Duodenal mucosa (tissue), 2 donors: ENCODE results near the gene CIAO2B.
"Not testable (repeated sequence)": the region's sequence is repeated elsewhere in the genome, so short reads cannot be mapped to it uniquely, and the experiment has no call there.

Source experiments
- H3K27ac ChIP-seq: one replicate; pipeline ENCODE4 v1.7.0; 2013; ENCODE audit warnings: low read depth, low read length
- H3K27me3 ChIP-seq, 2 donors: one replicate each; pipeline ENCODE4 v1.7.0; 2013; ENCODE audit warnings: low read length in 2 of 2, control low read depth in 1 of 2; ENCODE audit not compliant: insufficient read depth in 2 of 2, control insufficient read depth in 1 of 2
- H3K36me3 ChIP-seq, 2 donors: one replicate each; pipeline ENCODE4 v1.7.0; 2013; ENCODE audit warnings: low read length in 2 of 2, control low read depth in 1 of 2; ENCODE audit not compliant: insufficient read depth in 2 of 2, control insufficient read depth in 1 of 2
- H3K4me1 ChIP-seq, 2 donors: one replicate each; pipeline ENCODE4 v1.7.0; 2013; ENCODE audit warnings: low read length in 2 of 2, control low read depth in 1 of 2; ENCODE audit not compliant: insufficient read depth in 2 of 2, control insufficient read depth in 1 of 2
- H3K4me3 ChIP-seq, 2 donors: one replicate each; pipeline ENCODE4 v1.7.0; 2013; ENCODE audit warnings: low read length in 2 of 2, low read depth in 1 of 2
- H3K9ac ChIP-seq, 2 donors: one replicate each; pipeline ENCODE4 v1.7.0; 2013; ENCODE audit warnings: low read length in 2 of 2, low read depth in 1 of 2
- H3K9me3 ChIP-seq, 2 donors: one replicate each; pipeline ENCODE4 v1.7.0; 2013; ENCODE audit warnings: low read length in 2 of 2, control low read depth in 1 of 2; ENCODE audit not compliant: control insufficient read depth in 1 of 2

CIAO2B gene

DNA sequence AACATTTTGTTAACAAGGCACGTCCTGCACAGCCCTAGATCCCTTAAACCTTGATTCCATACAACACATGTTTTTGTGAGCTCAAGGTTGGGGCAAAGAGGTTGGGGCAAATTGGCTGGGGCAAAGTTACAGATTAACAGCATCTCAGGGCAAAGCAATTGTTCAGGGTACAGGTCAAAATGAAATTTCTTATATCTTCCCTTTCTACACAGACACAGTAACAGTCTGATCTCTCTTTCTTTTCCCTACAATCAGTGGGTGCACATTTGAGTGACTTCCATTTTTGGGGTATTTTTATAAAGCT is 21.9 kb upstream of the CIAO2B start:
- not testable (repeated sequence) for H3K9ac ChIP-seq, H3K36me3 ChIP-seq, H3K4me3 ChIP-seq, H3K9me3 ChIP-seq, H3K27me3 ChIP-seq, H3K27ac ChIP-seq
- H3K4me1 ChIP-seq: peaks cover 19 to 22% of the 10 kb centered on the region in 2 donors

DNA sequence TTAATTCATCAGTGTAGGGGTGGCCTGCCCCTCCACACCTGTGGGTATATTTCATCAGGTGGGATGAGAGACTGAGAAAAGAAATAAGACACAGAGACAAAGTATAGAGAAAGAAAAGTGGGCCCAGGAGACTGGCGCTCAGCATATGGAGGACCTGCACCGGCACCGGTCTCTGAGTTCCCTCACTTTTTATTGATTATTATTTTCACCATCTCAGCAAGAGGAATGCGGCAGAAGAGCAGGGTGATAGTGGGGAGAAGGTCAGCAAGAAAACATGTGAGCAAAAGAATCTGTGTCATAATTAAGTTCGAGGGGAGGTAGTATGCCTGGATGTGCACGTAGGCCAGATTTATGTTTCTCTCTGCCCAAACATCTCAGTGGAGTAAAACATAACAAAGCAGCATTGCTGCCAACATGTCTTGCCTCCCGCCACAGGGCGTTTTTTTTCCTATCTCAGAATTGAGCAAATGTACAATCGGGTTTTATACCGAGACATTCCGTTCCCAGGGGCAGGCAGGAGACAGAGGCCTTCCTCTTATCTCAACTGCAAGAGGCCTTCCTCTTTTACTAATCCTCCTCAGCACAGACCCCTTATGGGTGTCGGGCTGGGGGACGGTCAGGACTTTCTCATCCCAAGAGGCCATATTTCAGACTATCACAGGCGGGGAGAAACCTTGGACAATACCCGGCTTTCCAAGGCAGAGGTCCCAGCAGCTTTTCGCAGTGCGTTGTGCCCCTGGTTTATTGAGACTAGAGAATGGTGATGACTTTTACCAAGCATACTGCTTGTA is 21.4 kb upstream of the CIAO2B start:
- not testable (repeated sequence) for H3K36me3 ChIP-seq, H3K9me3 ChIP-seq, H3K4me3 ChIP-seq, H3K27ac ChIP-seq, H3K9ac ChIP-seq, H3K27me3 ChIP-seq
- peaks cover 19 to 22% of the 10 kb centered on the region in 2 donors for H3K4me1 ChIP-seq

DNA sequence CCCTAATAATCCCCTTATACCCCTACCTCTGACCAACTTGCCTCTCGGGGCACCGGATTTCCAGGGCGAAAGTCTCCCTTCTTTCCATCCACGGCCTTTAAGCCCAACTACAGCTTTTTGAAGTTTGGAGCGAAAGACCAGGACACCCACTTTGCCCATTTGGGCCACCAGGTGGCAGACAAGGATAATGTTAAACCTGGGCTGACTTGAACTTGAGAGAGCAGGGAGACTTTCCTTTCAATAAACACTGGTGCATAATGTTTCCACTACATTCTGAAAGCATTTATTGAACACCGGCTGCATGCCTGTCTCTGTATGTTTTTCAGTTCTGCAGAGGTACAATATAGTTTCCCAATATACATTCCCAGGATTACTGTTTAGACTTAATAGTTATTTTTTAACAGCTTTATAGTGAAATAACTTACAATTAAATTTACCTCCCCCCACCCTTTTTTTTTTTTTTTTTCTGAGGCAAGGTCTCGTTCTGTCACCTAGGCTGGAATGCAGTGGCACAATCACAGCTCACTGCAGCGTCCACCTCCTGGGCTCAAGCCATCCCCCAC is 20.0 kb upstream of the CIAO2B start:
- Histone ChIP-seq H3K9me3 (peaks cover 0 to 4% of the 10 kb centered on the region in 2 donors), H3K27ac (no peak overlapping the region), H3K27me3 (no peaks in the 10 kb centered on the region), H3K9ac (peak overlapping the region; percentile 27 to 54), H3K4me3 (peak overlapping the region in 1 of 2 donors; percentile 57), H3K36me3 (no peaks in the 10 kb centered on the region), H3K4me1 (peaks cover 20 to 24% of the 10 kb centered on the region in 2 donors)

DNA sequence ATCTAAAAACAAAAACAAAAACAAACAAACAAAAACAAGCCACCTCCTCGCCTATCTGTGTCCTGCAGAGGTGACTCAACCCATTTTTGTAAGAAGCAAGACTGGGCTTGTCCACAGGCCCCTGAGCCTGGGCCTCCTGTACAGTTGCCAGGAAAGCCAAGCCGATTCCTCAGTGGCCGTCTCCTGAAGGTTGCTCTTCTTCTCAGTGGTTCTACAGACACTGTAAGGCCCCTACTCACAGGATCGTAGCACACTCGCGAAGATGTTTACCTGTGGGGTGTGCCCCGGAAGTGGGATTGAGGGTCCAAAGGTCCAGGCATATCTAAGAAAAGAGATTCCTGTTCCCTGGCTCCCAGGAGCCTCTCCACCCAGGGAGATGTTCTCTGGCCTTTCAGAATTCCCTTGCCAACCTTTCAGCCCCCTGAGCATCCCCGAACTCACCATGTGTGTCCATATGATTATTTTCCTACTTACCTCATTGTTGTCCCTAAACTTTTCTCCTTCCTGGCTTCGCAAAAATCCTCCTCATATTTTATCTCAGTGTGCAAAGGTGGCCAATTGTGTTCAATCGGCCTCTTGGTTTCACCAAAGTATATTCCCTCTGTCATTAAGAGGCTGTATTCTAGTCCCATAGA is 19.4 kb upstream of the CIAO2B start:
- peak overlapping the region in 1 of 2 donors; percentile 57 for H3K4me3 ChIP-seq
- H3K27me3 ChIP-seq: no peaks in the 10 kb centered on the region
- H3K36me3 ChIP-seq: no peaks in the 10 kb centered on the region
- H3K4me1 ChIP-seq: peaks cover 26 to 27% of the 10 kb centered on the region in 2 donors
- peaks cover 0 to 4% of the 10 kb centered on the region in 2 donors for H3K9me3 ChIP-seq
- peak overlapping the region; percentile 27 to 60 for H3K9ac ChIP-seq
- H3K27ac ChIP-seq: no peak overlapping the region

DNA sequence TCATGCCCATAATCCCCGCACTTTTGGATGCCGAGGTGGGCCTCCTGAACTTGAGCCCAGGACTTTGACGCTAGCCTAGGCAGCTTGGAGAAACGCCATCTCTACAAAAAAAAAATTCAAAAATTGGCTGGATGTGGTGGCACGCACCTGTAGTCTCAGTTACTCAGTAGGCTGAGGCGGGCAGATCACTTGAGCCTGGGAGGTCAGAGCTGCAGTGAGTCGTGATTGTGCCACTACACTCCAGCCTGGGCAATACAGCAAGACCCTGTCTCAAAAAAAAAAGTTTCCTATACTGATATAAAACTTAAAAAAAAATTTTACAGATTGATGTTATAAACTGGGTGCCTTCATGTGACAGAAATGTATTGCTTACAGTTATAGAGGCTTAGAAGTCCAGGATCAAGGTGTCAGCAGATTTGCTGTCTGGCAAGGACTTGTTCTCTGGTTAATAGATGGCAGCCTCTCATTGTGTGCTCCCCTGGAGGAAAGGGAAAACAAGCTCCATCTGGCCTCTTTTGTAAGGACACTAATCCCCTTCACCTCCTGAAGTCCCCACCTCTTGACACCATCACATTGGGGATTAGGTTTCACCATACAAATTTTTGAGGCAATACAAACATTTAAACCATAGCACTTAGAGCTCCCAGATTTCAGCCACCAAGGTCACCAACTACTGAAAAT is 18.4 kb upstream of the CIAO2B start:
- peaks cover 27 to 33% of the 10 kb centered on the region in 2 donors for H3K4me1 ChIP-seq
- no peaks in the 10 kb centered on the region for H3K27me3 ChIP-seq
- H3K4me3 ChIP-seq: no peak overlapping the region
- peaks cover 0 to 4% of the 10 kb centered on the region in 2 donors for H3K9me3 ChIP-seq
- no peak overlapping the region for H3K27ac ChIP-seq
- H3K36me3 ChIP-seq: no peaks in the 10 kb centered on the region
- H3K9ac ChIP-seq: peak overlapping the region in 1 of 2 donors; percentile 26

DNA sequence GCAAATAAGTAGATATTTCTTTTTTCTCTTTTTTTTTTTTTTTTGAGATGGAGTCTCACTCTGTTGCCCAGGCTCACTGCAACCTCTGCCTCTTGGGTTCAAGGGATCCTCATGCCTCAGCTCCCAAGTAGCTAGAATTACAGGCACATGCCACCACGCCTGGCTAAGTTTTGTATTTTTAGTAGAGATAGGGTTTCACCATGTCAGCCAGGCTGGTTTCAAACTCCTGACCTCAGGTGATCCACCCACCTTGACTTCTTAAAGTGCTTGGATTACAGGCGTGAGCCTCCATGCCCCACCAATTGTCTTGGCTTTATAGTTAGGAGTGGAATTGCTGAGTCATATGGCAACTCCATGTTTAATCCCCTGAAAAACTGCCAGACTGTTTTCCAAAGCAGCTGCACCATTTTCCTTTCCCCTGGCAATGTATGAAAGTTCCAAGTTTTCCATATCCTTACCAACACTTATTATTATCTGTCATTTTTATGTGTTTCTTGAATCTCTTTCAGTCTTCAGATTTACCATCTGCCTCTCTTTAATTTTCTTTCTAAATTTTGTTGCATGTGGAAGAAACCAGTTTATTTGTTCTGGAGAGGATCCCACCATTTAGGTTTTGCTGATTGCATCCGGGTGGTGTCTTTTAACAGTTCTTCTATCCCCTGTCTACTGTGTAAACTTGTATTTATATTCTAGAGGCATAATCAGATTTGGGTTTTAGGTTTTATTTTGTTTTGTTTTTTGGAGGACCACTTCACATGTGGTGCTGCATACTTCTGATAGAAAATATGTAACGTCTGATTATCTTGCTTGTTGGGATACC is 17.0 kb upstream of the CIAO2B start:
- Histone ChIP-seq H3K4me1 (peaks cover 25 to 35% of the 10 kb centered on the region in 2 donors), H3K36me3 (no peaks in the 10 kb centered on the region), H3K9me3 (peaks cover 0 to 4% of the 10 kb centered on the region in 2 donors), H3K9ac (no peak overlapping the region), H3K27me3 (no peaks in the 10 kb centered on the region), H3K27ac (no peak overlapping the region), H3K4me3 (no peak overlapping the region)

DNA sequence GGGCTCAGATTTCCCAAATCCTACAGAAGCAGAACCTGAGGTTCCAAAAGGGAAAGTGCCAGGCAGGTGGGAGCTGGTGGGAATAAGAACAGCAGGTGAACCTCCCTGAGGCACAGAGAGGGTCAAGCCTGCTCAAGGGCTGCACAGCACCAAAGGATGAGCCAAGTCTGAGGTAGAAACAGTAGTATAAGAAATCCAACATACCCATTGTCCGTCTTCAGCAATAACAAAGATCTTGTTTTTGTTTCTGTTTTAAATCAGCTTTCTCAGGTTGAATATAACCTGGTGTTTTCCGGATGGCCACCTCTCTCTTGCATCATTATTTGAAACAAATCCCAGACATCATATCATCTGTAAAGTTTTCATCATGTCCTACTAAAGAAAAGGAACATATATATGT is 16.2 kb upstream of the CIAO2B start:
- Histone ChIP-seq H3K36me3 (no peaks in the 10 kb centered on the region), H3K9ac (no peak overlapping the region), H3K4me1 (peaks cover 24 to 36% of the 10 kb centered on the region in 2 donors), H3K27ac (no peak overlapping the region), H3K27me3 (no peaks in the 10 kb centered on the region), H3K9me3 (peaks cover 0 to 4% of the 10 kb centered on the region in 2 donors), H3K4me3 (no peak overlapping the region)

DNA sequence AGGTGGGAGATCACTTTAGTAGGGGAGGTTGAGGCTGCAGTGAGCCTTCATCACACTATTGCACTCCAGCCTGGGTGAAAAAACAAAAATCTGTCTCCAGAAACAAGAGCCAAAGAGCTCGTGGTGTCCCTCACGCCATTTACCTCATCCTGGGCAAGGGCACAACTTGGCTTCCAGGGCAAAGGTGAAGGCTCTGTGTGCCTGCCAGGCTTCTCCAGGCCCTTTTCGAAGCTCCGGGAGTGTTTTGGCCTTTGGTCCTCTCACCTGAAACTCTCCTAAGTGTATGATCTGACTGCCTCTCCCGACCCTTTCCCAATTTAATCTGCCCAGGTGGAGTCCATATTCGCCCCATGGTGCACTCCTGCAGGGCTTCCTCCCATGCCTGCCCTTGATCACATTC is 15.3 kb upstream of the CIAO2B start:
- H3K27ac ChIP-seq: no peak overlapping the region
- H3K9me3 ChIP-seq: peaks cover 0 to 4% of the 10 kb centered on the region in 2 donors
- H3K9ac ChIP-seq: peak overlapping the region in 1 of 2 donors; percentile 20
- no peaks in the 10 kb centered on the region for H3K27me3 ChIP-seq
- no peaks in the 10 kb centered on the region for H3K36me3 ChIP-seq
- H3K4me1 ChIP-seq: peaks cover 24 to 38% of the 10 kb centered on the region in 2 donors
- H3K4me3 ChIP-seq: no peak overlapping the region

DNA sequence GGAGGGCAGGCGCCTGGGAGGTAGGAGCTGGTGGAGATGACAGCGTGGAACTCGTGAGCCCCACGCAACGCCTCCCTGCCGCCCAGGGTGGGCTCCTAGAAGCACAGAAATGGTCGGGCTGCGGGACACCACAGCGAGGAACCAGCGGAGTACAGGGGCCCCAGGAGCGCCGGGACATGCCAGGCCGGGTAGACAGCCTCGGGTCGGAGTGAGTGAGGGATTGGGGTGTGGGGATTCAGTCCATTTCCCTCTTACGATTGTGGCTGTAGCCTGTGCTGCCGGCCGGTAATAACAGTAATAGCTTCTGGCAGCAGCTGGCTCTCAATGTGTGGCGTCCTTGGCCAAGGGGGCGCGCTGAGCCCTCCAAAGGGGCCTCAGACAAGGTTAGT is 14.6 kb upstream of the CIAO2B start:
- Histone ChIP-seq H3K4me3 (peak overlapping the region; percentile 60 to 65), H3K9me3 (peaks cover 0 to 4% of the 10 kb centered on the region in 2 donors), H3K4me1 (peaks cover 22 to 35% of the 10 kb centered on the region in 2 donors), H3K27ac (no peak overlapping the region), H3K36me3 (peaks cover 3 to 6% of the 10 kb centered on the region in 2 donors), H3K9ac (peak overlapping the region; percentile 20 to 35), H3K27me3 (no peaks in the 10 kb centered on the region)
